HEK293 (cell line): ENCODE measurements around the gene DENND2A.

Experiments used
- CTCF ChIA-PET: fragments of 350-600 bp; formaldehyde crosslinking; extraction: SDS; loops from one replicate; lab custom pipeline; 2021; ENCODE audit warnings: antibody characterized with exemption; lab: Yijun Ruan, JAX
- POLR2A ChIA-PET: fragments of 300-600 bp; formaldehyde crosslinking; extraction: SDS; loops from one replicate; lab custom pipeline; 2020; ENCODE audit warnings: antibody characterized with exemption, inconsistent platforms; lab: Yijun Ruan, JAX
- H3K27ac ChIP-seq: fragments of 200-500 bp; sonication (Bioruptor generic); 2 replicates; pipeline ENCODE4 v1.5.1; 2014; ENCODE audit warnings: low read depth, low read length, control low read depth, inconsistent platforms; ENCODE audit errors: extremely low read depth
- H3K36me3 ChIP-seq, 2 experiments: fragments of 200-500 bp in 1 of 2; sonication (Bioruptor generic) in 1 of 2; 1 replicate in 1 of 2; 2 replicates in 1 of 2; pipeline ENCODE4 v1.5.1; 2014 to 2017; ENCODE audit warnings: inconsistent platforms in 2 of 2, low read length in 2 of 2; ENCODE audit not compliant: control insufficient read depth in 2 of 2, insufficient read depth in 1 of 2
- H3K4me1 ChIP-seq: fragments of 200-500 bp; sonication (Bioruptor generic); 2 replicates; pipeline ENCODE4 v1.5.1; 2014; ENCODE audit warnings: mild to moderate bottlenecking, low read length, inconsistent platforms; ENCODE audit not compliant: control insufficient read depth, insufficient read depth
- H3K4me3 ChIP-seq: 2 replicates; pipeline ENCODE4 v1.5.1; 2011; ENCODE audit warnings: low read depth, mild to moderate bottlenecking, control low read depth, low read length, moderate library complexity
- H3K9me3 ChIP-seq: fragments of 200-500 bp; sonication (Bioruptor generic); 2 replicates; pipeline ENCODE4 v1.5.1; 2014; ENCODE audit warnings: low read depth, low read length, inconsistent platforms; ENCODE audit not compliant: control insufficient read depth, insufficient read depth
- GLIS1 ChIP-seq: fragments of 450-650 bp; formaldehyde crosslinking; IDR thresholded peaks from 2 replicates; pipeline ENCODE4 v1.5.1; 2016; ENCODE audit warnings: missing biosample characterization, missing genetic modification characterization
- KLF1 ChIP-seq: fragments of 450-650 bp; formaldehyde crosslinking; IDR thresholded peaks from 2 replicates; pipeline ENCODE4 v1.5.1; 2016; ENCODE audit warnings: missing biosample characterization, missing genetic modification characterization
- KLF17 ChIP-seq: fragments of 450-650 bp; formaldehyde crosslinking; IDR thresholded peaks from 2 replicates; pipeline ENCODE4 v1.5.1; 2016; ENCODE audit warnings: missing biosample characterization, missing genetic modification characterization
- PATZ1 ChIP-seq: fragments of 450-650 bp; formaldehyde crosslinking; IDR thresholded peaks from 2 replicates; pipeline ENCODE4 v1.5.1; 2016; ENCODE audit warnings: missing biosample characterization, missing genetic modification characterization
- PRDM1 ChIP-seq: fragments of 450-650 bp; formaldehyde crosslinking; IDR thresholded peaks from 2 replicates; pipeline ENCODE4; 2016; ENCODE audit warnings: missing biosample characterization, missing genetic modification characterization
- PRDM4 ChIP-seq: fragments of 450-650 bp; formaldehyde crosslinking; IDR thresholded peaks from 2 replicates; pipeline ENCODE4 v1.5.1; 2017; ENCODE audit warnings: missing biosample characterization, missing genetic modification characterization
- RBAK ChIP-seq: fragments of 450-650 bp; formaldehyde crosslinking; IDR thresholded peaks from 2 replicates; pipeline ENCODE4 v1.5.1; 2016; ENCODE audit warnings: missing biosample characterization, missing genetic modification characterization
- TCF7L2 ChIP-seq: IDR thresholded peaks from 2 replicates; pipeline ENCODE4 v1.6.1; 2011; ENCODE audit warnings: low read depth, mild to moderate bottlenecking, inconsistent platforms, low read length, moderate library complexity, borderline replicate concordance
- ZNF23 ChIP-seq: fragments of 450-650 bp; formaldehyde crosslinking; IDR thresholded peaks from 2 replicates; pipeline ENCODE4 v1.5.1; 2016; ENCODE audit warnings: missing biosample characterization, missing genetic modification characterization, borderline replicate concordance
- ZNF341 ChIP-seq: fragments of 450-650 bp; formaldehyde crosslinking; IDR thresholded peaks from 2 replicates; pipeline ENCODE4; 2016; ENCODE audit warnings: low read depth, missing biosample characterization, missing genetic modification characterization
- ZNF366 ChIP-seq: fragments of 450-650 bp; formaldehyde crosslinking; conservative IDR thresholded peaks from 2 replicates; pipeline ENCODE4 v1.5.1; 2016; ENCODE audit warnings: missing biosample characterization, missing genetic modification characterization
- ZNF391 ChIP-seq: fragments of 450-650 bp; formaldehyde crosslinking; IDR thresholded peaks from 2 replicates; pipeline ENCODE4 v1.5.1; 2016; ENCODE audit warnings: low read depth, missing biosample characterization, missing genetic modification characterization, borderline replicate concordance
- ZNF398 ChIP-seq: fragments of 450-650 bp; formaldehyde crosslinking; IDR thresholded peaks from 2 replicates; pipeline ENCODE4 v1.5.1; 2017; ENCODE audit warnings: missing biosample characterization, missing genetic modification characterization
- ZNF449 ChIP-seq: fragments of 450-650 bp; formaldehyde crosslinking; IDR thresholded peaks from 2 replicates; pipeline ENCODE4 v1.5.1; 2017; ENCODE audit warnings: missing biosample characterization, mild to moderate bottlenecking, missing genetic modification characterization, moderate library complexity
- ZNF530 ChIP-seq: fragments of 450-650 bp; formaldehyde crosslinking; IDR thresholded peaks from 2 replicates; pipeline ENCODE4 v1.5.1; 2016; ENCODE audit warnings: low read depth, missing biosample characterization, missing genetic modification characterization
- ZNF585B ChIP-seq: fragments of 450-650 bp; formaldehyde crosslinking; IDR thresholded peaks from 2 replicates; pipeline ENCODE4 v1.5.1; 2016; ENCODE audit warnings: missing biosample characterization, missing genetic modification characterization
- ZNF600 ChIP-seq: fragments of 450-650 bp; formaldehyde crosslinking; IDR thresholded peaks from 2 replicates; pipeline ENCODE4 v1.5.1; 2016; ENCODE audit warnings: missing biosample characterization, missing genetic modification characterization
- ZNF629 ChIP-seq: fragments of 450-650 bp; formaldehyde crosslinking; IDR thresholded peaks from 2 replicates; pipeline ENCODE4 v1.5.1; 2017; ENCODE audit warnings: missing biosample characterization, missing genetic modification characterization
- ZNF664 ChIP-seq: fragments of 450-650 bp; formaldehyde crosslinking; IDR thresholded peaks from 2 replicates; pipeline ENCODE4 v1.5.1; 2016; ENCODE audit warnings: missing biosample characterization, missing genetic modification characterization
- ZNF704 ChIP-seq: fragments of 450-650 bp; formaldehyde crosslinking; IDR thresholded peaks from 2 replicates; pipeline ENCODE4 v1.5.1; 2016; ENCODE audit warnings: missing biosample characterization, missing genetic modification characterization
- ZNF747 ChIP-seq: fragments of 450-650 bp; formaldehyde crosslinking; IDR thresholded peaks from 2 replicates; pipeline ENCODE4 v1.5.1; 2016; ENCODE audit warnings: missing biosample characterization, missing genetic modification characterization
- ZSCAN5A ChIP-seq: fragments of 450-650 bp; formaldehyde crosslinking; IDR thresholded peaks from 2 replicates; pipeline ENCODE4 v1.5.1; 2016; ENCODE audit warnings: missing biosample characterization, missing genetic modification characterization
- ZXDB ChIP-seq: fragments of 450-650 bp; formaldehyde crosslinking; IDR thresholded peaks from 2 replicates; pipeline ENCODE4 v1.5.1; 2016; ENCODE audit warnings: missing biosample characterization, missing genetic modification characterization

Gene DENND2A

GRCh38 chr7:140597428-140597949 lies 43.1 kb downstream of the DENND2A start (continued):
- TF ChIP-seq ZNF664 (tag by site-specific recombination), result no peak
- no peak for TF ChIP-seq ZNF704
- 0 out of 2 replicates have a peak, but pooled peaks have one; percentile 0 for TF ChIP-seq ZNF600 (tag by site-specific recombination)
- TF ChIP-seq GLIS1 (tag by site-specific recombination), result peak; percentile 55
- TF ChIP-seq ZNF530 (tag by site-specific recombination), result no peak
- peak; percentile 96 for TF ChIP-seq ZNF341 (tag by site-specific recombination)
- no peak for TF ChIP-seq TCF7L2

- Histone ChIP-seq H3K27ac (no peak overlapping the region), H3K4me3 (no peak overlapping the region), H3K36me3 (peaks cover 0 to under 1% of the 10 kb centered on the region in 2 experiments; a peak in 1 of 3 replicates), H3K4me1 (peaks cover 11% of the 10 kb centered on the region), H3K9me3 (no peaks in the 10 kb centered on the region)
- CTCF ChIA-PET, result interaction anchor here (0.7 kb wide), 1 partner anchor 48 kb away, joined by 3 read pairs; no protein-coding TSS in a partner anchor
- POLR2A ChIA-PET, result no interaction called here
- TF ChIP-seq PRDM4 (tag by site-specific recombination) (0 out of 2 replicates have a peak, but pooled peaks have one; percentile 42), ZNF398 (tag by site-specific recombination) (no peak), KLF1 (tag by site-specific recombination) (0 out of 2 replicates have a peak, but pooled peaks have one; percentile 20), PATZ1 (tag by site-specific recombination) (0 out of 2 replicates have a peak, but pooled peaks have one; percentile 14), ZNF366 (peak; percentile 43; the same call in 1 of the 2 replicates), ZNF23 (no peak), ZXDB (tag by site-specific recombination) (0 out of 2 replicates have a peak, but pooled peaks have one; percentile 33), RBAK (no peak), ZNF629 (tag by site-specific recombination) (no peak), ZNF585B (tag by site-specific recombination) (no peak), ZSCAN5A (no peak), ZNF449 (tag by site-specific recombination) (peak; percentile 28; the same call in 1 of the 2 replicates), KLF17 (tag by site-specific recombination) (no peak), ZNF747 (tag by site-specific recombination) (no peak), PRDM1 (tag by site-specific recombination) (peak; percentile 92), ZNF391 (tag by site-specific recombination) (no peak)
Observed at GRCh38 chr7:140596519-140597427, 43.8 kb downstream of the DENND2A start.
